Right lobe of liver (tissue), 6 donors: ENCODE data around the gene PRRG4. TPM values are rescaled to one million over a fixed set of nuclear protein-coding genes. Genes with fewer than 3 reads are reported as not detected.
A peak's percentile ranks its signal among the peaks of the same experiment; 100 is the strongest.

Experiments used
- ATAC-seq, 4 donors: fragments of 200-7000 bp; cut with Tn5 transposase; one replicate each; pipeline ENCODE4 v1.9.1; 2020; ENCODE audit warnings: mild to moderate bottlenecking in 4 of 4, moderate library complexity in 4 of 4
- DNase-seq, 3 donors: peaks; one replicate each; pipeline ENCODE4 v3.0.0-alpha.2; 2020
- H3K27ac ChIP-seq, 3 donors: fragments of 200-600 bp; one replicate each; pipeline ENCODE4 v1.8.0; 2022
- H3K27me3 ChIP-seq, 2 donors: fragments of 200-600 bp; one replicate each; pipeline ENCODE4 v1.8.0; 2022
- H3K36me3 ChIP-seq, 4 donors: fragments of 200-600 bp; sonication (generic) in 1 of 4; one replicate each; pipeline versions ENCODE4 v1.5.1 to v1.8.0; 2017 to 2022; ENCODE audit warnings: control low read depth in 1 of 4
- H3K4me1 ChIP-seq, 4 donors: fragments of 200-600 bp; sonication (generic) in 1 of 4; one replicate each; pipeline versions ENCODE4 v1.5.1 to v1.8.0; 2017 to 2022; ENCODE audit warnings: control low read depth in 1 of 4
- H3K4me3 ChIP-seq, 3 donors: fragments of 200-600 bp; one replicate each; pipeline ENCODE4 v1.8.0; 2022
- H3K9me3 ChIP-seq, 4 donors: fragments of 200-600 bp; sonication (generic) in 1 of 4; one replicate each; pipeline versions ENCODE4 v1.5.1 to v1.8.0; 2017 to 2022; ENCODE audit warnings: control low read depth in 1 of 4
- POLR2A ChIP-seq: fragments of 450-650 bp; IDR thresholded peaks from one replicate; pipeline ENCODE4 v1.6.1; 2017; ENCODE audit warnings: antibody characterized with exemption, mild to moderate bottlenecking
- WGBS: methylation state at CpG from one replicate; pipeline ENCODE4 v1.1.6; 2018; ENCODE audit warnings: low coverage, low lambda C conversion rate; ENCODE audit not compliant: insufficient coverage; ENCODE audit errors: missing lambda C conversion rate; 5-methylcytosine and 5-hydroxymethylcytosine counted together
- intact Hi-C, 2 donors: fragments of 100-400 bp; cut with DNase I; formaldehyde crosslinking; loops; one replicate each; pipeline versions ENCODE4 v1.11.2 to v1.14.1; 2022
- total RNA-seq, 6 experiments: library from RNA; depleted of rRNA in 2 of 6; stranded (reverse); fragments of >200 nt in 2 of 6; fragmentation: NEBNext Ultra II Directional in 3 of 6; extraction: Animal tissue kit (Norgen Biotek cat#: 25700) in 3 of 6; gene quantifications; one replicate each; pipeline versions ENCODE4 v1.1.0 to v1.2.4, GENCODE V29; 2016 to 2023
- TF ChIP-seq, protein P1 (sequence below), 4 donors: fragments of 200-600 bp in 3 of 4; fragments of 450-650 bp in 1 of 4; IDR thresholded peaks; one replicate each; pipeline versions ENCODE4 v1.5.1 to v1.8.0; 2016 to 2022; ENCODE audit warnings: antibody characterized with exemption in 4 of 4, mild to moderate bottlenecking in 2 of 4
- donor health status: DM: no; HTN: yes; CAD: no.
- donor health status: DM: no; HTN: no; CAD: no.
- donor health status: DM: no; HTN: no; CAD: no.
- donor health status: DM: no; HTN: yes; CAD: no.
- donor health status: DM: no; HTN: yes; CAD: no.

Gene PRRG4
- total RNA-seq, 6 experiments from 2014 or later, result 4.7 to 13.6 (median 9.5) TPM

GRCh38 chr11:32790916-32791315, 38.8 kb upstream of the PRRG4 start:
- H3K27ac ChIP-seq, result no peak overlapping the region
- H3K9me3 ChIP-seq, result no peaks in the 10 kb centered on the region
- DNase-seq, result no peak
- H3K27me3 ChIP-seq, result no peaks in the 10 kb centered on the region
- WGBS, result 29% methylated on average over 1 of the region's 1 CpG
- no peaks in the 10 kb centered on the region for H3K36me3 ChIP-seq
- H3K4me3 ChIP-seq, result no peak overlapping the region
- H3K4me1 ChIP-seq, result no peaks in the 10 kb centered on the region
- no peak for ATAC-seq
- intact Hi-C loops, result no loop called here
- TF ChIP-seq POLR2A, result no peak

DNA sequence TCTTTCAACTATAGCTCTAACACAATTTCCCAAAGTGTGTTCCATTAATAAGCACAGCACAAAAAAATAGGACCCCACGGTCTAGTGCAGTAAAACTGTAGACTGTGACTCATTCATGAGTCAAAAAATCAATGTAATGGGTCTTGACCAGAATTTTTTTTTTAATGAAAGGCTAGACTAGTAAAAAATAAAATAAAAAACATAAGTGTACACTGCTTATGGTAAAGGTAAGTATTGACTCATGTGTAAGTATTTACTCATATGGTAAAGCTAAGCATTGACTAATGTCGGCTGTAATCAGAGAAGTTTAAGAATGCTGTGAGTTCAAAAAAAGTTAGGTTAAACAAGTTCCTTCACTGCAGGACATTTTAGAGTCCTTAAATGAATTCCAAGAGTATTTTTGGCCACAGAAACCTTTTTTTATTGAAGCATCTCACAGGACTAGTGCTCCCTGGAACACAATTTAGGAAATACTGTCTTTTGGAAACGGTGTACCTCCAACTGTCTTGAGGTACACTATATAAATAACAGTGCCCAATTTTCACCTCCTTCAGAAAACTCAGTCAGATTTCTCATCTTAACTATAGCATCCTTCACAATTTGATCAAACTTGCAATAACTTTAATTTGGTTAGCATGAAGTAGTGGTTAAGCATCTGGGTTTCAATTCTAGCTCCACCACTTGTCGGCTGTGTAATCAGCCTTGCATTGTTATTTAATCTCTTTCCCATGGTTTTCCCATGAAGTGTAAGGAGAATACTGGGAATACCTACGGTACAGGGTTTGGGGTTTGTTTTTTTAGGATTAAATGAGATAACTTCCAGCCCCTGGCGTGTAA, 37.4 kb upstream of the PRRG4 start:
- WGBS, result 33% methylated on average over 6 of the region's 6 CpGs
- H3K9me3 ChIP-seq, result no peaks in the 10 kb centered on the region
- intact Hi-C loops, result no loop called here
- no peaks in the 10 kb centered on the region for H3K27me3 ChIP-seq
- TF ChIP-seq, protein P1, sequence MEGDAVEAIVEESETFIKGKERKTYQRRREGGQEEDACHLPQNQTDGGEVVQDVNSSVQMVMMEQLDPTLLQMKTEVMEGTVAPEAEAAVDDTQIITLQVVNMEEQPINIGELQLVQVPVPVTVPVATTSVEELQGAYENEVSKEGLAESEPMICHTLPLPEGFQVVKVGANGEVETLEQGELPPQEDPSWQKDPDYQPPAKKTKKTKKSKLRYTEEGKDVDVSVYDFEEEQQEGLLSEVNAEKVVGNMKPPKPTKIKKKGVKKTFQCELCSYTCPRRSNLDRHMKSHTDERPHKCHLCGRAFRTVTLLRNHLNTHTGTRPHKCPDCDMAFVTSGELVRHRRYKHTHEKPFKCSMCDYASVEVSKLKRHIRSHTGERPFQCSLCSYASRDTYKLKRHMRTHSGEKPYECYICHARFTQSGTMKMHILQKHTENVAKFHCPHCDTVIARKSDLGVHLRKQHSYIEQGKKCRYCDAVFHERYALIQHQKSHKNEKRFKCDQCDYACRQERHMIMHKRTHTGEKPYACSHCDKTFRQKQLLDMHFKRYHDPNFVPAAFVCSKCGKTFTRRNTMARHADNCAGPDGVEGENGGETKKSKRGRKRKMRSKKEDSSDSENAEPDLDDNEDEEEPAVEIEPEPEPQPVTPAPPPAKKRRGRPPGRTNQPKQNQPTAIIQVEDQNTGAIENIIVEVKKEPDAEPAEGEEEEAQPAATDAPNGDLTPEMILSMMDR (IDR thresholded peaks at IDR 0.05), result no peak
- no peak for TF ChIP-seq POLR2A
- no peaks in the 10 kb centered on the region for H3K36me3 ChIP-seq
- peak overlapping the region in 1 of 3 donors; percentile 28 for H3K4me3 ChIP-seq
- no peak overlapping the region for H3K27ac ChIP-seq
- H3K4me1 ChIP-seq, result no peaks in the 10 kb centered on the region
- DNase-seq, result no peak
- ATAC-seq, result peak; percentile 37 to 53 (median 48)

DNA sequence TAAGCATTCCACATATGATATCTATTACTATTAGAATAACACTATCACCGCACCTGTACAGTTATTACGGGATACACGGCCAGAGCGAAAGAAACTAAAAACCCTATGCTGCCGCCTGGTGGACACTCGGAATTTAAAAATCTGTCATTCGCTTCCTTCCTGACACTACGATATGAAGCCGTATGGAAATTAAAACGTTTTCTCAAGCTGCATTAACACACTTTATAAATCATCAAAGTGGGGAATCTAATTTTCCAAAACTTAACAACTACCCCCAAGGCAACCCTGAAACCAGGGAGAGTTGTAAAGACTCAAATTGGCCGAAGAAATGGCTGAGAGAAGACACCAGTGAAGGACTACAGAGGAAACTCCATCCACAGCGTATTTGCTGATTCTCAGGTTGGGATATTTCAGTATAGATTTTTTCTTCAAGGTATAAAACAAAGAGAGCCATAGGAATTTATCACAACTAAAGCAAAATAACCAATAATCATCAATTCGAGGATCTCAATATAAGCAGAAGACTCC, 36.7 kb upstream of the PRRG4 start:
- Histone ChIP-seq H3K9me3 (no peaks in the 10 kb centered on the region), H3K27me3 (no peaks in the 10 kb centered on the region), H3K36me3 (no peaks in the 10 kb centered on the region), H3K4me1 (no peaks in the 10 kb centered on the region), H3K27ac (no peak overlapping the region), H3K4me3 (peak overlapping the region in 1 of 3 donors; percentile 28)
- intact Hi-C loops, result no loop called here
- TF ChIP-seq, protein P1 (IDR thresholded peaks at IDR 0.05), result peak; percentile 64 to 76 (median 70)
- TF ChIP-seq POLR2A, result no peak
- peak in 2 of 3 donors; percentile 28 to 54 for DNase-seq
- ATAC-seq, result peak; percentile 93 to 98 (median 96)
- 12% methylated on average over 13 of the region's 13 CpGs for WGBS

- no peaks in the 10 kb centered on the region for H3K9me3 ChIP-seq
- intact Hi-C loops, result no loop called here
- 91% methylated on average over 9 of the region's 12 CpGs for WGBS
- H3K4me3 ChIP-seq, result no peak within 1 kb of the TSS
- no peak within 1 kb of the TSS for H3K27ac ChIP-seq
- H3K4me1 ChIP-seq, result no peaks in the 10 kb centered on the region
- TF ChIP-seq, protein P1 (IDR thresholded peaks at IDR 0.05), result no peak
- TF ChIP-seq POLR2A, result no peak
- no peak for ATAC-seq
- H3K36me3 ChIP-seq, result no peaks in the 10 kb centered on the region
- no peaks in the 10 kb centered on the region for H3K27me3 ChIP-seq
- no peak for DNase-seq
Observed at GRCh38 chr11:32794439-32794838, 35.3 kb upstream of the PRRG4 start, which contains the start of gene CCDC73. CCDC73 (minus strand) TSS chr11:32794662; CDS start chr11:32760243, 34,419 bp downstream.

- intact Hi-C loops, result no loop called here
- no peak overlapping the region for H3K4me3 ChIP-seq
- no peak for ATAC-seq
- no peaks in the 10 kb centered on the region for H3K4me1 ChIP-seq
- WGBS, result 83% methylated on average over 3 of the region's 3 CpGs
- no peaks in the 10 kb centered on the region for H3K27me3 ChIP-seq
- H3K27ac ChIP-seq, result no peak overlapping the region
- H3K36me3 ChIP-seq, result no peaks in the 10 kb centered on the region
- no peaks in the 10 kb centered on the region for H3K9me3 ChIP-seq
- TF ChIP-seq, protein P1 (IDR thresholded peaks at IDR 0.05), result no peak
- no peak for TF ChIP-seq POLR2A
- no peak for DNase-seq
Observed at GRCh38 chr11:32796425-32796824, 33.3 kb upstream of the PRRG4 start.
